WI38 (cell line): ENCODE measurements around the gene WWC2.

Source experiments
- H3K4me3 ChIP-seq: 2 replicates; pipeline ENCODE4 v1.5.1; 2011; ENCODE audit warnings: low read depth, mild to moderate bottlenecking, control low read depth, low read length
- CTCF ChIP-seq: IDR thresholded peaks from 2 replicates; pipeline ENCODE4 v1.5.1; 2012; ENCODE audit warnings: low read depth, mild to moderate bottlenecking, control low read depth, low read length

The WWC2 gene

GRCh38 chr4:183204793-183205192 is 105.7 kb downstream of the WWC2 start:
- H3K4me3 ChIP-seq = no peak overlapping the region
- TF ChIP-seq CTCF = no peak

GRCh38 chr4:183205193-183205592 is 106.1 kb downstream of the WWC2 start:
- no peak for TF ChIP-seq CTCF
- no peak overlapping the region for H3K4me3 ChIP-seq

GRCh38 chr4:183205709-183206108 is 106.7 kb downstream of the WWC2 start:
- no peak for TF ChIP-seq CTCF
- H3K4me3 ChIP-seq = no peak overlapping the region

GRCh38 chr4:183211533-183211932 is 112.5 kb downstream of the WWC2 start:
- TF ChIP-seq CTCF = no peak
- no peak overlapping the region for H3K4me3 ChIP-seq

GRCh38 chr4:183213996-183214395 is 114.9 kb downstream of the WWC2 start:
- no peak overlapping the region for H3K4me3 ChIP-seq
- no peak for TF ChIP-seq CTCF

GRCh38 chr4:183214912-183215488 is 115.9 kb downstream of the WWC2 start:
- no peak overlapping the region for H3K4me3 ChIP-seq
- no peak for TF ChIP-seq CTCF

- no peak for TF ChIP-seq CTCF
- H3K4me3 ChIP-seq = no peak overlapping the region
These were observed 121.2 kb downstream of the WWC2 start for GRCh38 chr4:183220236-183220635.
